Peyer's patch (tissue), 4 donors: ENCODE results near the gene UBXN7. TPM values are rescaled to one million over a fixed set of nuclear protein-coding genes. Genes with fewer than 3 reads are reported as not detected.

ENCODE experiments used
- DNase-seq, 3 donors: peaks; one replicate each; pipeline ENCODE4 v3.0.0-alpha.2; 2017 to 2019
- H3K27ac ChIP-seq, 4 donors: fragments of 200-600 bp; sonication (generic); one replicate each; pipeline ENCODE4 v1.5.1; 2016 to 2019
- H3K27me3 ChIP-seq, 2 donors: fragments of 200-600 bp; sonication (generic); one replicate each; pipeline ENCODE4 v1.5.1; 2019
- H3K36me3 ChIP-seq, 3 donors: fragments of 200-600 bp; sonication (generic); one replicate each; pipeline ENCODE4 v1.5.1; 2016 to 2019
- H3K4me1 ChIP-seq, 4 donors: fragments of 200-600 bp; sonication (generic); one replicate each; pipeline ENCODE4 v1.5.1; 2016 to 2019
- H3K4me3 ChIP-seq, 4 donors: fragments of 200-600 bp; sonication (generic); 1 replicate in 3 of 4; 2 replicates in 1 of 4; pipeline ENCODE4 v1.5.1; 2016 to 2019; ENCODE audit warnings: mild to moderate bottlenecking in 1 of 4
- H3K9me3 ChIP-seq, 4 donors: fragments of 200-600 bp; sonication (generic); one replicate each; pipeline ENCODE4 v1.5.1; 2016 to 2019; ENCODE audit warnings: mild to moderate bottlenecking in 1 of 4
- POLR2A ChIP-seq, 2 donors: fragments of 450-650 bp; IDR thresholded peaks; one replicate each; pipeline ENCODE4 v1.5.1; 2017; ENCODE audit warnings: antibody characterized with exemption in 2 of 2, mild to moderate bottlenecking in 2 of 2, moderate library complexity in 2 of 2
- total RNA-seq, 4 donors: library from RNA; depleted of rRNA; stranded (reverse); fragments of >200 nt; gene quantifications; one replicate each; pipeline ENCODE4 v1.1.0, GENCODE V29; 2016
- TF ChIP-seq, protein P1 (sequence below), 6 experiments: fragments of 450-650 bp in 4 of 6; fragments of 200-600 bp in 2 of 6; sonication (generic) in 1 of 6; IDR thresholded peaks; one replicate each; pipeline ENCODE4 v1.5.1; 2017 to 2019; ENCODE audit warnings: antibody characterized with exemption in 6 of 6, mild to moderate bottlenecking in 3 of 6, moderate library complexity in 1 of 6

Gene UBXN7
- total RNA-seq, 4 donors from 2014 or later, result 12.3 to 64.4 (median 22.7) TPM

GRCh38 chr3:196356556-196356955 is 75.7 kb downstream of the UBXN7 start:
- Histone ChIP-seq H3K9me3 (no peaks in the 10 kb centered on the region), H3K4me1 (no peaks in the 10 kb centered on the region), H3K36me3 (peaks cover 0 to 65% (median 0%) of the 10 kb centered on the region in 3 donors), H3K27ac (no peak overlapping the region), H3K4me3 (no peak overlapping the region), H3K27me3 (no peaks in the 10 kb centered on the region)
- TF ChIP-seq POLR2A (IDR thresholded peaks at IDR 0.05), result no peak
- TF ChIP-seq, protein P1, sequence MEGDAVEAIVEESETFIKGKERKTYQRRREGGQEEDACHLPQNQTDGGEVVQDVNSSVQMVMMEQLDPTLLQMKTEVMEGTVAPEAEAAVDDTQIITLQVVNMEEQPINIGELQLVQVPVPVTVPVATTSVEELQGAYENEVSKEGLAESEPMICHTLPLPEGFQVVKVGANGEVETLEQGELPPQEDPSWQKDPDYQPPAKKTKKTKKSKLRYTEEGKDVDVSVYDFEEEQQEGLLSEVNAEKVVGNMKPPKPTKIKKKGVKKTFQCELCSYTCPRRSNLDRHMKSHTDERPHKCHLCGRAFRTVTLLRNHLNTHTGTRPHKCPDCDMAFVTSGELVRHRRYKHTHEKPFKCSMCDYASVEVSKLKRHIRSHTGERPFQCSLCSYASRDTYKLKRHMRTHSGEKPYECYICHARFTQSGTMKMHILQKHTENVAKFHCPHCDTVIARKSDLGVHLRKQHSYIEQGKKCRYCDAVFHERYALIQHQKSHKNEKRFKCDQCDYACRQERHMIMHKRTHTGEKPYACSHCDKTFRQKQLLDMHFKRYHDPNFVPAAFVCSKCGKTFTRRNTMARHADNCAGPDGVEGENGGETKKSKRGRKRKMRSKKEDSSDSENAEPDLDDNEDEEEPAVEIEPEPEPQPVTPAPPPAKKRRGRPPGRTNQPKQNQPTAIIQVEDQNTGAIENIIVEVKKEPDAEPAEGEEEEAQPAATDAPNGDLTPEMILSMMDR (IDR thresholded peaks at IDR 0.05), result no peak
- DNase-seq, result no peak

GRCh38 chr3:196355668-196356067 is 76.6 kb downstream of the UBXN7 start:
- TF ChIP-seq, protein P1 (IDR thresholded peaks at IDR 0.05), result no peak
- TF ChIP-seq POLR2A (IDR thresholded peaks at IDR 0.05), result no peak
- no peak for DNase-seq
- Histone ChIP-seq H3K27ac (no peak overlapping the region), H3K36me3 (peaks cover 0 to 56% (median 0%) of the 10 kb centered on the region in 3 donors), H3K9me3 (no peaks in the 10 kb centered on the region), H3K4me1 (no peaks in the 10 kb centered on the region), H3K27me3 (no peaks in the 10 kb centered on the region), H3K4me3 (no peak overlapping the region)

DNA sequence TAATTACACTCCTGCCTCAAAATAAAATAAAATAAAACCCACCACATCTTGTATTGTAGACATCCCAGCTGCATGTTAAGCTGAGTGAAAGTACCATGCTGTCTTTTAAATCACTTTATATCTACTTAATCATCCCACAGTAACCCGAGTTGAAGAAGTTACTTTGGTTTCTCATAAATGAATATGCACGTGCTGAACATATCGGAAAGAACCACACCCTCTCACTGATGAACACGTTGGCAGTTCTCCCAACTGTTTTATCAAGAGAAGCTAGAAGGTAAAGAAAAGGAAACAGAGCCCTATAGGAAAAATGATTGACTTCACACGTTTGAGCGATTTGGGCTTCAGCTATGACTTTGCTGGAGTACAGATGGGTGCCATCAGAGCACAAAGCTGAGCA is 78.1 kb downstream of the UBXN7 start:
- no peak for DNase-seq
- no peaks in the 10 kb centered on the region for H3K4me1 ChIP-seq
- H3K36me3 ChIP-seq, result peaks cover 0 to 47% (median 0%) of the 10 kb centered on the region in 3 donors
- H3K9me3 ChIP-seq, result no peaks in the 10 kb centered on the region
- H3K27me3 ChIP-seq, result no peaks in the 10 kb centered on the region
- no peak for TF ChIP-seq POLR2A (IDR thresholded peaks at IDR 0.05)
- TF ChIP-seq, protein P1 (IDR thresholded peaks at IDR 0.05), result no peak
- H3K4me3 ChIP-seq, result no peak overlapping the region
- no peak overlapping the region for H3K27ac ChIP-seq

DNA sequence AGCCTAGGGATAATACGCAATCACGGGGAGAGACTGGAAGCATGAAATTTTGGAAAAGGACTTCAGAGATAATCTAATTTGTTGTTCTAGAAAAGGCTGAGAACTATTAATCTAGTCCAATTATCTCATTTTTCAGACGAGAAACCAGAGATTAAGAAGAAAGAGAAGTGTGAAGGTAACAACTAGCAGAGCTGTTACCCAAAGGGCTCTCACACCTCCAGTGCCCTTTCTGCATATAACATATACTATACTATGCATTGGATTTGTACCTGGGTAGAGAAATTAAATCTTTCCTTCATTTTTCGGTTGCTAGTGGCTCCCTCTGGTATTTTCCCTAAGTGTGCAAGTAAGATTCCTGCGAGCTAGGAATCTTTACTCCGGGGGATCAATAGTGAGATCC is 80.7 kb downstream of the UBXN7 start:
- no peak for DNase-seq
- no peaks in the 10 kb centered on the region for H3K27me3 ChIP-seq
- TF ChIP-seq POLR2A (IDR thresholded peaks at IDR 0.05), result no peak
- TF ChIP-seq, protein P1 (IDR thresholded peaks at IDR 0.05), result no peak
- H3K27ac ChIP-seq, result no peak overlapping the region
- peaks cover 0 to 25% (median 0%) of the 10 kb centered on the region in 3 donors for H3K36me3 ChIP-seq
- H3K4me1 ChIP-seq, result no peaks in the 10 kb centered on the region
- H3K9me3 ChIP-seq, result no peaks in the 10 kb centered on the region
- H3K4me3 ChIP-seq, result no peak overlapping the region

DNA sequence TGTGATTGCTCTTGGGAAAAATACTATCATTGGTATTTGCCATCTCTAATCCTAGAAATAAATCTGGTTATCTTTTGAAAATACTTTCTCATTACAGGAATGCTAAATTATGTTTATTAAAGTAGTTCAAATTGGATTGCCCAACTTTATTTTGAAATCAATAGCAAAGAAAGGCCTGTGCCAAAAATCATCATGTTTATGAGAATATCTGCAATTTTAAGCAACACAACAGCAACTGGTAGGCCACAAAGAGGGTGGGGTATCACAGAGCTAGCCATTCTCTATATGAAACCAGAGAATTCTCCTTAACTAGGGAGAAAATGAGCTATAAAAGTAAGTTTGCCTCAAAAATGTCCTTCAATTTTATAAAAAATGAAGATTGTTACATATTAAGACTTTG is 82.2 kb downstream of the UBXN7 start:
- DNase-seq, result no peak
- no peaks in the 10 kb centered on the region for H3K4me1 ChIP-seq
- no peaks in the 10 kb centered on the region for H3K9me3 ChIP-seq
- no peak overlapping the region for H3K27ac ChIP-seq
- no peak overlapping the region for H3K4me3 ChIP-seq
- peaks cover 0 to 10% (median 0%) of the 10 kb centered on the region in 3 donors for H3K36me3 ChIP-seq
- no peaks in the 10 kb centered on the region for H3K27me3 ChIP-seq
- no peak for TF ChIP-seq POLR2A (IDR thresholded peaks at IDR 0.05)
- TF ChIP-seq, protein P1 (IDR thresholded peaks at IDR 0.05), result no peak

DNA sequence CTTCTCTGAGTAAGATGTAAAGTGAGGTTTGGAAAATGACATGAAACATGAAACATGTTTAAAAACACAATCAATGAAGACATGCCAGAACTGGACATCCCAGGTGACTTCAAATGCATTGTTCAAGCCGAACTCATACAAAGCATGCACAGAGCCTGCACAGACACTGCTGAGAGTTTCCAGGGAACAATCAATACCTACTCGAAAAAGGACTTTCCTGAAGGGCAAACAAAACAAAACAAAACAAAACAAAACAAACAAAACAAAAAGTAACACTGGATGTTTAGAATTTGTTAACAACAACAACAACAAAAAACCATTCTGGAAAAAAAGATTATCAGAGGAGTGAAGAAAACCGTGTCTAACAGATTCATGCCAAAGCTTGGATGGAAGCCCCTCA is 83.5 kb downstream of the UBXN7 start:
- no peaks in the 10 kb centered on the region for H3K9me3 ChIP-seq
- peaks cover 0 to 8% (median 0%) of the 10 kb centered on the region in 3 donors for H3K36me3 ChIP-seq
- H3K4me1 ChIP-seq, result no peaks in the 10 kb centered on the region
- TF ChIP-seq, protein P1 (IDR thresholded peaks at IDR 0.05), result no peak
- TF ChIP-seq POLR2A (IDR thresholded peaks at IDR 0.05), result no peak
- no peak for DNase-seq
- H3K27ac ChIP-seq, result no peak overlapping the region
- no peak overlapping the region for H3K4me3 ChIP-seq
- no peaks in the 10 kb centered on the region for H3K27me3 ChIP-seq
